NCI-H2227 treated with DMSO at 0.1 percent for 48 hours (cell line): ENCODE data around the gene RNF40.
"Not testable (repeated sequence)": the region's sequence is repeated elsewhere in the genome, so short reads cannot be mapped to it uniquely, and the experiment has no call there.

Experiments used
- DNase-seq: peaks from one replicate; lab custom pipeline; 2025; lab: John Stamatoyannopoulos, UW

Gene RNF40

GRCh38 chr16:30782486-30783279 is 20.6 kb downstream of the RNF40 start:
- no peak for DNase-seq

- DNase-seq: no peak
These were observed 21.4 kb downstream of the RNF40 start for GRCh38 chr16:30783280-30784109.

GRCh38 chr16:30784215-30784614 is 22.1 kb downstream of the RNF40 start:
- no peak for DNase-seq

GRCh38 chr16:30785126-30786106 is 23.3 kb downstream of the RNF40 start:
- DNase-seq: no peak

- peak; percentile 21 for DNase-seq
These were observed 24.2 kb downstream of the RNF40 start for GRCh38 chr16:30786115-30786935.

- DNase-seq: peak; percentile 50
These were observed 25.0 kb downstream of the RNF40 start, which contains the start of gene ZNF629 for GRCh38 chr16:30786936-30787612. ZNF629 (minus strand) TSS chr16:30787205; CDS start chr16:30784482, 2,723 bp downstream.

GRCh38 chr16:30787613-30788378 is 25.7 kb downstream of the RNF40 start:
- DNase-seq: no peak

- DNase-seq: no peak
These were observed 31.5 kb downstream of the RNF40 start for GRCh38 chr16:30793508-30794069.

GRCh38 chr16:30794634-30795033 is 32.5 kb downstream of the RNF40 start:
- DNase-seq: no peak

- no peak for DNase-seq
These were observed 35.7 kb downstream of the RNF40 start for GRCh38 chr16:30797670-30798309.

GRCh38 chr16:30802936-30803335 is 40.8 kb downstream of the RNF40 start:
- DNase-seq: no peak

GRCh38 chr16:30805056-30805369 is 42.9 kb downstream of the RNF40 start:
- DNase-seq: peak; percentile 56

- peak; percentile 64 for DNase-seq
These were observed 43.4 kb downstream of the RNF40 start for GRCh38 chr16:30805370-30806169.

- no peak for DNase-seq
These were observed 46.0 kb downstream of the RNF40 start for GRCh38 chr16:30808146-30808545.

GRCh38 chr16:30808890-30809426 is 46.8 kb downstream of the RNF40 start:
- DNase-seq: not testable (repeated sequence)

- DNase-seq: not testable (repeated sequence)
These were observed 47.6 kb downstream of the RNF40 start for GRCh38 chr16:30809675-30810074.

GRCh38 chr16:30813821-30814189 is 51.7 kb downstream of the RNF40 start:
- no peak for DNase-seq

- DNase-seq: no peak
These were observed 54.6 kb downstream of the RNF40 start for GRCh38 chr16:30816769-30817168.
